Naive thymus-derived CD8-positive, alpha-beta T cell (primary cell): ENCODE data around the gene C1orf35. TPM values are rescaled to one million over a fixed set of nuclear protein-coding genes. Genes with fewer than 3 reads are reported as not detected.
A peak's percentile ranks its signal among the peaks of the same experiment; 100 is the strongest.

Experiments
- ATAC-seq, 2 donors: fragments of 150-1000 bp; cut with Tn5 transposase in 1 of 2; sonication (Bioruptor Pico), chemical (Tn5 transposase) in 1 of 2; 1 replicate in 1 of 2; 2 replicates in 1 of 2; pipeline ENCODE4 v1.10.0; 2021; ENCODE audit warnings: mild to moderate bottlenecking in 2 of 2, moderate library complexity in 2 of 2
- POLR2A ChIA-PET: fragments of 350-600 bp; sonication (Branson Sonifier 250); formaldehyde crosslinking; loops from one replicate; lab custom pipeline; 2021; ENCODE audit warnings: antibody characterized with exemption; lab: Charles Lee
- DNase-seq, 10 donors: peaks; one replicate each; pipeline versions ENCODE4 v3.0.0 to v3.0.0-alpha.2; 2020 to 2022
- H3K27ac Mint-ChIP-seq, 10 donors: one replicate each; pipeline ENCODE4 v1.8.0; 2020 to 2022; ENCODE audit warnings: mild to moderate bottlenecking in 10 of 10, mixed read lengths in 10 of 10, moderate library complexity in 4 of 10, inconsistent platforms in 1 of 10
- H3K27me3 Mint-ChIP-seq, 5 donors: one replicate each; pipeline ENCODE4 v1.8.0; 2021 to 2022; ENCODE audit warnings: mixed read lengths in 5 of 5
- H3K36me3 Mint-ChIP-seq, 3 donors: one replicate each; pipeline ENCODE4 v1.8.0; 2020 to 2022; ENCODE audit warnings: mixed read lengths in 3 of 3, mild to moderate bottlenecking in 2 of 3, inconsistent platforms in 1 of 3
- H3K4me1 Mint-ChIP-seq, 4 donors: one replicate each; pipeline ENCODE4 v1.8.0; 2021 to 2022; ENCODE audit warnings: mixed read lengths in 4 of 4
- H3K4me3 Mint-ChIP-seq, 10 donors: one replicate each; pipeline ENCODE4 v1.8.0; 2020 to 2022; ENCODE audit warnings: mild to moderate bottlenecking in 10 of 10, mixed read lengths in 10 of 10, moderate library complexity in 6 of 10, inconsistent platforms in 1 of 10
- H3K9me3 Mint-ChIP-seq, 9 donors: one replicate each; pipeline ENCODE4 v1.8.0; 2020 to 2022; ENCODE audit warnings: mixed read lengths in 9 of 9, mild to moderate bottlenecking in 3 of 9, inconsistent platforms in 1 of 9, moderate library complexity in 1 of 9
- polyA plus RNA-seq, 3 donors: library from polyadenylated mRNA; unstranded; fragments of 300-500 nt; fragmentation: Illumina TruSeq; gene quantifications; one replicate each; pipeline ENCODE4 v1.2.3, GENCODE V29; 2021
- total RNA-seq, 8 experiments: library from RNA in 2 of 8; stranded (reverse) in 2 of 8; gene quantifications; one replicate each; pipeline ENCODE4 v1.2.3 and lab custom pipeline; 2021 to 2026

The C1orf35 gene
- total and polyA plus RNA-seq, 5 experiments from 2014 or later: 12.9 to 28.1 (median 25.6) TPM

GRCh38 chr1:228073857-228074545, 29.1 kb downstream of the C1orf35 start:
- POLR2A ChIA-PET: interaction anchor here (1.0 kb wide), 1 partner anchor 9 kb away, joined by 3 read pairs; no protein-coding TSS in a partner anchor

GRCh38 chr1:228073061-228073856, 29.9 kb downstream of the C1orf35 start:
- no peaks in the 10 kb centered on the region for H3K36me3 Mint-ChIP-seq
- H3K27ac Mint-ChIP-seq: peak overlapping the region in 1 of 10 donors; percentile 53
- H3K4me1 Mint-ChIP-seq: peaks cover 0 to 28% (median 21%) of the 10 kb centered on the region in 4 donors
- no peaks in the 10 kb centered on the region for H3K27me3 Mint-ChIP-seq
- DNase-seq: peak in 1 of 10 donors; percentile 48
- POLR2A ChIA-PET: interaction anchor here (1.0 kb wide), 1 partner anchor 8 kb away, joined by 3 read pairs; no protein-coding TSS in a partner anchor
- H3K9me3 Mint-ChIP-seq: no peaks in the 10 kb centered on the region
- H3K4me3 Mint-ChIP-seq: no peak overlapping the region
- ATAC-seq: no peak

More at GRCh38 chr1:228073857-228074545, 29.1 kb downstream of the C1orf35 start:
- H3K4me1 Mint-ChIP-seq: peaks cover 0 to 32% (median 23%) of the 10 kb centered on the region in 4 donors
- peak in 1 of 10 donors; percentile 22 for DNase-seq
- no peaks in the 10 kb centered on the region for H3K36me3 Mint-ChIP-seq
- H3K4me3 Mint-ChIP-seq: no peak overlapping the region
- no peak for ATAC-seq
- H3K27ac Mint-ChIP-seq: peak overlapping the region in 2 of 10 donors; percentile 30 to 34
- no peaks in the 10 kb centered on the region for H3K9me3 Mint-ChIP-seq
- H3K27me3 Mint-ChIP-seq: no peaks in the 10 kb centered on the region

- no peak for ATAC-seq
- Mint-ChIP-seq H3K9me3 (no peaks in the 10 kb centered on the region), H3K4me1 (peaks cover 0 to 26% (median 18%) of the 10 kb centered on the region in 4 donors)
Observed at GRCh38 chr1:228072658-228073043, 30.5 kb downstream of the C1orf35 start.

GRCh38 chr1:228071839-228072657, 31.1 kb downstream of the C1orf35 start:
- DNase-seq: peak in 1 of 10 donors; percentile 14
- Mint-ChIP-seq H3K4me1 (peaks cover 0 to 20% (median 13%) of the 10 kb centered on the region in 4 donors), H3K27ac (no peak overlapping the region), H3K36me3 (no peaks in the 10 kb centered on the region), H3K27me3 (peaks cover 0 to 4% (median 0%) of the 10 kb centered on the region in 5 donors), H3K9me3 (no peaks in the 10 kb centered on the region), H3K4me3 (no peak overlapping the region)
- peak in 1 of 2 donors; percentile 38 for ATAC-seq
- POLR2A ChIA-PET: no interaction called here

More at GRCh38 chr1:228072658-228073043, 30.5 kb downstream of the C1orf35 start:
- no peak overlapping the region for H3K4me3 Mint-ChIP-seq
- no peak for DNase-seq
- H3K27me3 Mint-ChIP-seq: no peaks in the 10 kb centered on the region
- POLR2A ChIA-PET: no interaction called here
- H3K27ac Mint-ChIP-seq: peak overlapping the region in 2 of 10 donors; percentile 27 to 53
- H3K36me3 Mint-ChIP-seq: no peaks in the 10 kb centered on the region

- H3K4me1 Mint-ChIP-seq: peaks cover 0 to 19% (median 12%) of the 10 kb centered on the region in 4 donors
- no peak overlapping the region for H3K27ac Mint-ChIP-seq
- DNase-seq (peak in 1 of 10 donors; percentile 2), ATAC-seq (no peak)
- no peaks in the 10 kb centered on the region for H3K36me3 Mint-ChIP-seq
- H3K9me3 Mint-ChIP-seq: no peaks in the 10 kb centered on the region
- POLR2A ChIA-PET: no interaction called here
- H3K4me3 Mint-ChIP-seq: no peak overlapping the region
- H3K27me3 Mint-ChIP-seq: peaks cover 2 to 16% (median 3%) of the 10 kb centered on the region in 5 donors
Observed at GRCh38 chr1:228070851-228071250, 32.3 kb downstream of the C1orf35 start.

- H3K27ac Mint-ChIP-seq: no peak overlapping the region
- peaks cover 2 to 22% (median 5%) of the 10 kb centered on the region in 5 donors for H3K27me3 Mint-ChIP-seq
- H3K4me3 Mint-ChIP-seq: no peak overlapping the region
- DNase-seq (no peak), ATAC-seq (no peak)
- H3K9me3 Mint-ChIP-seq: no peaks in the 10 kb centered on the region
- no peaks in the 10 kb centered on the region for H3K36me3 Mint-ChIP-seq
- POLR2A ChIA-PET: no interaction called here
- peaks cover 0 to 19% (median 12%) of the 10 kb centered on the region in 4 donors for H3K4me1 Mint-ChIP-seq
Observed at GRCh38 chr1:228070173-228070572, 33.0 kb downstream of the C1orf35 start.

GRCh38 chr1:228068359-228068758, 34.8 kb downstream of the C1orf35 start:
- ATAC-seq: no peak
- POLR2A ChIA-PET: no interaction called here
- H3K4me1 Mint-ChIP-seq: peaks cover 0 to 13% (median 7%) of the 10 kb centered on the region in 4 donors

GRCh38 chr1:228066891-228067654, 36.1 kb downstream of the C1orf35 start:
- POLR2A ChIA-PET: interaction anchor here (1.9 kb wide), 1 partner anchor 15 kb away, joined by 7 read pairs; the partner anchor contains the start of gene ARF1
- DNase-seq (peak in 1 of 10 donors; percentile 26), ATAC-seq (no peak)
- Mint-ChIP-seq H3K9me3 (no peaks in the 10 kb centered on the region), H3K27ac (no peak overlapping the region), H3K27me3 (peaks cover 2 to 22% (median 8%) of the 10 kb centered on the region in 5 donors), H3K36me3 (no peaks in the 10 kb centered on the region), H3K4me1 (peaks cover 0 to 7% (median 3%) of the 10 kb centered on the region in 4 donors), H3K4me3 (no peak overlapping the region)

More at GRCh38 chr1:228068359-228068758, 34.8 kb downstream of the C1orf35 start:
- Mint-ChIP-seq H3K27me3 (peaks cover 2 to 22% (median 5%) of the 10 kb centered on the region in 5 donors), H3K9me3 (no peaks in the 10 kb centered on the region), H3K27ac (no peak overlapping the region), H3K4me3 (no peak overlapping the region), H3K36me3 (no peaks in the 10 kb centered on the region)
- DNase-seq: no peak

GRCh38 chr1:228066416-228066815, 36.7 kb downstream of the C1orf35 start:
- H3K4me3 Mint-ChIP-seq: no peak overlapping the region
- peaks cover 0 to 5% (median 1%) of the 10 kb centered on the region in 4 donors for H3K4me1 Mint-ChIP-seq
- no peaks in the 10 kb centered on the region for H3K36me3 Mint-ChIP-seq
- peaks cover 2 to 25% (median 8%) of the 10 kb centered on the region in 5 donors for H3K27me3 Mint-ChIP-seq
- H3K9me3 Mint-ChIP-seq: no peaks in the 10 kb centered on the region
- DNase-seq (peak in 1 of 10 donors; percentile 18), ATAC-seq (no peak)
- peak overlapping the region in 1 of 10 donors; percentile 43 for H3K27ac Mint-ChIP-seq
- POLR2A ChIA-PET: interaction anchor here (1.9 kb wide), 1 partner anchor 16 kb away, joined by 7 read pairs; the partner anchor contains the start of gene ARF1

GRCh38 chr1:228065543-228066347, 37.4 kb downstream of the C1orf35 start:
- no peaks in the 10 kb centered on the region for H3K36me3 Mint-ChIP-seq
- no peak overlapping the region for H3K4me3 Mint-ChIP-seq
- H3K27ac Mint-ChIP-seq: peak overlapping the region in 2 of 10 donors; percentile 29 to 67
- H3K4me1 Mint-ChIP-seq: peaks cover 6 to 7% (median 6%) of the 10 kb centered on the region in 4 donors
- no peak for ATAC-seq
- peaks cover 7 to 32% (median 14%) of the 10 kb centered on the region in 5 donors for H3K27me3 Mint-ChIP-seq
- H3K9me3 Mint-ChIP-seq: no peaks in the 10 kb centered on the region
- peak in 1 of 10 donors; percentile 40 for DNase-seq
- POLR2A ChIA-PET: interaction anchor here (0.9 to 1.9 kb wide), 2 partner anchors 8 to 17 kb away, joined by 3 to 7 read pairs; partner anchors contain the start of gene ARF1
